GM18511 (cell line): ENCODE results near the gene RCVRN.

ENCODE experiments used
- ATAC-seq: cut with Tn5 transposase; IDR thresholded peaks from one replicate; pipeline ENCODE4 v1.9.1; 2021; ENCODE audit warnings: mild to moderate bottlenecking, moderate library complexity; ENCODE audit not compliant: unreplicated experiment

RCVRN gene

GRCh38 chr17:9905078-9905415, at the start of gene RCVRN:
RCVRN (minus strand) TSS chr17:9905271; CDS start chr17:9905180, 91 bp downstream.
- no peak for ATAC-seq

GRCh38 chr17:9953492-9953891, 48.4 kb upstream of the RCVRN start:
- ATAC-seq = no peak

DNA sequence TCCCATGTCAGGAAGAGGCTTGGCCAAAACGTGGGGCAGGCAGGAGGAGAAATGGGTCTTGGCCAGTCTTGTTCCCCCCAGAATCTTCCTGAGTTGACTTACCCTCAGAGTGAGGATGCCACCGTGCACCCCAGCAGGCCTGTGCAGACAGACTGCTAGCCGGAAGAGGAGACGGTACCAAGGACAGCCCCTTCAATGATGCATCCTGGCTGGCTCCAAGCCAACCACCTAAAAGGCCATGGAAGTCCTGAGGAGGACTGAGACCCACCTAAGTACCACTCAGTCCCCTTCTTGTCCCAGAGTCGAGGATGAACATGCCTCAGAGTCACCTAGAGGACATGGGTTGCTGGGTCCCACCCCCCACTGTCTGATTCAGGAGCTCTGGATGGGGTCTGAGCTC, 46.7 kb upstream of the RCVRN start:
- ATAC-seq = no peak

DNA sequence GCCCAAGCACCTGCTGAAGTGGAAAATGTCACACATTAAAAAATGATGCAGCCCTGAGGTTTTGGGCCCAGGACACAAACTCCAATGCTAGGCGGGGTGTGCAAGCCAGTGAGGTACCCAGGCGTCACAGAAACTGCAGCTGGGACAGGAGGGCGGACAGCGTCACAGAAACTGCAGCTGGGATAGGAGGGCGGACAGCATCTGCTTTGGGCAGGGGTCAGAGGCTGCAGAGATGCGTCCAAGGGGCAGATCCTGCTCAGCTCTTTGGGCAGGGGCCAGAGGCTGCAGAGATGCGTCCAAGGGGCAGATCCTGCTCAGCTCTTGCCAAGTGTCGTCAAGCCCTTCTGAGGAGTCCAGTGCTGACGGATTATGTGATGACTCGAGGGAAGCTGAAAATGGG, 43.9 kb upstream of the RCVRN start:
- no peak for ATAC-seq

GRCh38 chr17:9944704-9945103, 39.6 kb upstream of the RCVRN start:
- ATAC-seq = no peak

DNA sequence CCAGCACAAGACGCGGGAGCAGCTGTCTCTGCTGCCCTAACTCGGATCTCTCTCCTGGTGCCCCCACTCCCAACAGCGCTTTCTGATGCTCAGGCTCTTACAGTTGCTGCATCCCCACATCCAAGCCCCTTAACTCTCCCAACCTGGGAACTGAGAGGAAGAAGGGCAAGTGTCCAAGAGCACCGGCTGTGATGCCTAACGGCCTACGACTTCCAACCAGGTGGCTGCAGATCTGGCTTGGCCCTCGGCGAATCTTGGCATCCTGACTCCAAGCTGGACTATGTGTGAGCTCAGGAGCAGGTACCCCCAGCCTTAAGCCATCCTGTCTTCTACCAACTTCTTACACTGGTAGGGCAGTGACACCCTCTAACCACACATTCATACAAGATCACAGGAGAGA, 38.3 kb upstream of the RCVRN start:
- ATAC-seq = no peak

DNA sequence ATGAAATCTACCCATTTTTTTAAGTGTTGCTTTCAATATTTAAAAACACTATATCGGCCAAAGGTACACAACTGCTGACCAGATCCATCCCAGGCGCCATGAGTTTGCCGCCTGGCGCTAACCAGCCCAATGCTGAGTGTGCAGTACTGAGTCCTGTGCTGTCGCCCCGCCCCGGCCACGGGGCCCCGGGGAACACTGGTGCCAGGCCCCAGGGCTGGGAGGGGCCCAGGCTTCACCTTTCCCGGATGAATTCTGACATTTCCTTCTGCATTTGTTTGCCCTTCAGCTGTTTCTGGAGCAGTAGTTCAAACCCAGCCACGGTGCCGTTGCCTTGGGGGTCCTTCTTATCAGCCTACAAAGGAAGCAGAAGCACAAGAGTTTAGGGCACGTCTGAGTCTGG, 37.8 kb upstream of the RCVRN start:
- no peak for ATAC-seq

DNA sequence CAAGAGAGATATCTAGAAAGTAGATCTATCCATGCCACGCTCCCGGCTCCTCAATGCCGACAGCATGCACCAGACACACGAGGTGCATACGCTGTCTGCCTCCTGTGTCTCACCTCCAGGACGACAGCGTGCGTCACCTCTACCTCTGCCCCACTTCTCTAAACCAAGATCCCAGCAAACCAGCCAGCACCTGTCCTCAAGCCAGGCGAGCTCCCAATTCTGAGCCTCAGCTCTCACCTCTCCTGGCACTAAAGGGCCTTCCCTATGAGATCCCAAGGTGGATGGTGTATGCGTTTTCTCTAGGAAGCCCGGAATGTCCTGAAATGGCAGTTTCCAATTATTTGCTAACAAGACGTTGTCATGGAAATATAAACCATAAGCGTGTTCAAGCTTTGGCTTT, 36.2 kb upstream of the RCVRN start:
- ATAC-seq = no peak

DNA sequence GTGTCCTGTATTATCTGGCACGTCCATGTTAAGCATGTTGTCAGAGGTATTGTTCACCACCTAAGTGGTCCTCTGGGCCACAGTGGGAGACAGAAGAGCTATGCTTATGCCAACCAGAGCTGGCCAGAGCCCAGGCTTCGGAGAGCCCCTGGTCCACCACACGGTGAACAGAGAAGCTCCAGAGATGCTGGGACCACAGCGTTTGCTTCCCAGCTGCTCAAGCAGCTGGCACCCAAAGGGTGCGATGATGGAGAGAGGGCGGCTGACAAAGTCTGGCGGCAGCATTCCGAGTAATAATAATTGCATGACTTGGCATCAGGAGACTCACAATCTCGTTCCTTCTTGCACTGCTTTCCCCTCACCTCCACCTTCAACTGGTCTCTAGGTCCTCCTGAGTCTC, 35.8 kb upstream of the RCVRN start:
- no peak for ATAC-seq

DNA sequence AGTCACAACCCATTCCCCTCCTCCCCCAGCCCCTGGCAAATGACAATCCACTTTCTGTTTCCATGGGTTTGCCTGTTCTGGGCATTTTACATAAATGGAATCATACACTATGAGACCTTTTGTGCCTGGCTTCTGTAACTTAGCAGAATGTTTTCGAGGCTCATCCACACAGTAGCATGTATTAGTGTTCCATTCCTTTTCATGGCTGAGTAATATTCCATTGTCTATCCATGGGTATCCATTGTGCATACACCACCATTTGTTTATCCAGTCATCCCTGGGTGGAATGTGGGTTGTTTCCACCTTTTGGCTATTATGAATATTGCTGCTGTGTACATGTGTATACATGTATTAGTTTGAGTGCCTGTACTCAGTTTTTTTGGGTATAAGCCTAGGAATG, 33.7 kb upstream of the RCVRN start:
- no peak for ATAC-seq

DNA sequence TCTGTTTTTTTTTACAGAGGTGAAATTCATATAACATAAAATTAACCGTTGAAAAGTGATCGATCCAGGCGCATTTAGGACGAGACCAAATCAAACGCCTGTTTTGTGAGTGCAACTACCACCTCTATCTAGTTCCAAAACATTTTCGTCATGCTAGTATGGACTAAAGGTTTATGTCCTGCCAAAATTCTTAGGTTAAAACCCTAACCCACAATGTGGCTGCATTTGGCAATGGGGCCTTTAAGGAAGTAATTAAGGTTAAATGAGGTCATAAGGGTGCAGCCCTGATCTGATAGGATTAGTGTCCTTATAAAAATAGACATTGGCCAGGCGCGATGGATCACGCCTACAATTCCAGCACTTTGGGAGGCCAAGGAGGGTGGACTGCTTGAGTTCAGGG, 32.8 kb upstream of the RCVRN start:
- ATAC-seq = no peak

DNA sequence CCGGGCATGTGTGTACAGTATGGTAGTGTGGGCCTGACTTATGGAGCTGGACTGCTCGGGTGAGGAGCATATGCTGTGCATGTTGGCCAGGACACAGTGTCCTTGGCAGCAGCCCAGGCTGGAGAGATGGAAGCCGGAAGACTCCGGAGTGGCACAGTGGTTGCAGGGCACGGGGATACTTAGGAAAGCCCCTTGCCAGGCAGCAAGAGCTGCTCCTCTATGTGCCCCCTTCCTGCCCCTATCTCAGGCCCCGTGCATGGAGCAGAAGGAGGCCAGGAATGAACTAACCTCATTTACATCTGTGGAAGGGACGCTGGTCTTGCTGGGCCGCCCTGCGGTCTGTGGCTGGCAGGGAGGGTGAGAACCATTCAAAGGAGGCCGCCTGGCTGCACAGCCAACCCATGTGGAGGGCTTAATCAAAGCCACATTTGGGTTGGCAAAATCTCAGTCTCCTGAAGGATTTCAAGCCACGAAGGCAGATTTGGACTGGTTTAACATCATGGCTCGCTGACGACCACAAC, 32.2 kb upstream of the RCVRN start:
- ATAC-seq = no peak

DNA sequence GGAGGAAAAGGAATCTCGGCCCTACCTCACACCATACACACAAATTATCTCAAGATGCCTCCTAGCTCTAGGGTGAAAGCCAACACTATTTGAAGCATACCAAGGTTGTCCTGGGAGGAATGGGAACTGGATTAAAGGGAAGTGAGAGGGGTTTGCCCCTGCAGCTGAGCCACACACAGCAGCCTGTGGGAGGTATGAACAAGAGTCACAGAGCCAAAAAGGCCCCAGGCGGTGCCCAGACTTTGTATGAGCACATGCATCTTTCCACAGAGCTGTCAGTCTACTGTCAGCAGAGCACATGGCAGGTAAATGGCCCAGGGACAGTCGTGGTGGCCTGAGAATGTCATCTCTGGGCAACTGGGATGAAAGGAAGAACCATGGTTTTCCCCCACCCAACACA, 31.0 kb upstream of the RCVRN start:
- ATAC-seq = no peak

DNA sequence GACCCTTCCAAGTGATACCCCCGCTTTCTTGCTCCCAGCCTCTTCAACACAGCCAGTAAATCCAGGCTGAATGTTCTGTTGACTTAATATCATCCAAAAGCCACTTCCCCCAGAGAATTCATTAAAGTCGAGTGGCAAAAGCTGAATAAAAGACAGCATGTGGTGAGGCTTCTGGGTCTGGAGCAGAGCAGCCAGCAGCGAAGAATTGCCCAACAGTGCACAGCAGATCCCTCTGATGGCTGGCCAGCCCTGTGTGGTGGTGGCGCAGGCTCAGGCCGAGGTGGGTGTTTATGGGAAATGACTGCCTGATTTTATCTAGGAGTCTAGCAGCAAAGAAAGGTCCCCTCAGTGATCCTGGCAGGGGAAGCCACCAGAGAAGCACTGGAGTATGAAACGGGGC, 30.3 kb upstream of the RCVRN start:
- ATAC-seq = no peak

- ATAC-seq = no peak
These were observed 29.3 kb upstream of the RCVRN start for GRCh38 chr17:9934331-9934730.

DNA sequence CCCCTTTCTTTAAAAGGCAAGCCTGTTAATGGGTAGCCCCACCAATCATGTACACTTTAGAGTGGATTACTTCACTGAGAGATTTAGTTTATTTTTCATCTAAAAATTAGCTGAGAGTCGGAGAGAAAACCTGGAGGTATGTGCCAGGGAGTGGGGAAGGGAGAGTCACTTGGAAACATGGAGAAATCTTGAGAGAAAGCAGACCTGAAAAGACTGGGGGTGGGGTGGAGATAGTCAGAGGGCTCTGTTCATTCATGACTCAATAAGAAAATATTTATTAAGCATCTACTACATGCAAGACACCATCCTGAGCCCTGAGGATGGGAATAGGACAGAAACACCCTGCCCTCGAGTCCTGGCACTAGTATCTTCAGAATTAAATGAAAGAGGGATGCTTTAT, 27.4 kb upstream of the RCVRN start:
- no peak for ATAC-seq

GRCh38 chr17:9931144-9931741, 26.2 kb upstream of the RCVRN start:
- no peak for ATAC-seq

GRCh38 chr17:9929871-9930270, 24.8 kb upstream of the RCVRN start:
- no peak for ATAC-seq

- ATAC-seq = no peak
These were observed 23.7 kb upstream of the RCVRN start for GRCh38 chr17:9928601-9929333.

GRCh38 chr17:9926150-9926804, 21.2 kb upstream of the RCVRN start:
- no peak for ATAC-seq

GRCh38 chr17:9925457-9925856, 20.4 kb upstream of the RCVRN start:
- no peak for ATAC-seq

DNA sequence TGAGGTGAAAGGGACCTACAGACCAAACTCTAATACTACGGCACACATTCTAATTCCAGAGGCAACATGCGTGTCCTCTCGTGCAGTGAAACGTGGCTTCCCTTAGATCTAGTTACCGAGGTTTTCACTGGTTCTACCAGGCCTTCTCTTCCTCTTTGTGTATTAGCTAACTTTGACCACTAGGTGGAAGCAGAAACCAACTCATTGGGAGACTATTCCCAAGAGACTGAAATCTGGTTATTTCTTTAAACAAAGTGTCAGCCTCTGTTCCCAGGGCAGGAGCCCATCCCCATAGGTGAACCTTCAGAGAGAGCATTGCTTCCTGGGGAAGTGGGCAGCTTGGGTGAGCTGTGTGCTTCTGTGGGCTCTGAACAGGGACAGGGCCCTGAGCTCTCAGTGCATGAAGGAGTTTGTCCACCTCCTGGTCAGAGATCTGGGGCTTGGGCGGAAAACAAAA, 19.7 kb upstream of the RCVRN start:
- peak; percentile 81 for ATAC-seq
